NCI-H2107 (cell line): Measurements from ENCODE around the gene EHBP1.

Experiments
- DNase-seq: peaks from one replicate; lab custom pipeline; 2025; lab: John Stamatoyannopoulos, UW

The EHBP1 gene

DNA sequence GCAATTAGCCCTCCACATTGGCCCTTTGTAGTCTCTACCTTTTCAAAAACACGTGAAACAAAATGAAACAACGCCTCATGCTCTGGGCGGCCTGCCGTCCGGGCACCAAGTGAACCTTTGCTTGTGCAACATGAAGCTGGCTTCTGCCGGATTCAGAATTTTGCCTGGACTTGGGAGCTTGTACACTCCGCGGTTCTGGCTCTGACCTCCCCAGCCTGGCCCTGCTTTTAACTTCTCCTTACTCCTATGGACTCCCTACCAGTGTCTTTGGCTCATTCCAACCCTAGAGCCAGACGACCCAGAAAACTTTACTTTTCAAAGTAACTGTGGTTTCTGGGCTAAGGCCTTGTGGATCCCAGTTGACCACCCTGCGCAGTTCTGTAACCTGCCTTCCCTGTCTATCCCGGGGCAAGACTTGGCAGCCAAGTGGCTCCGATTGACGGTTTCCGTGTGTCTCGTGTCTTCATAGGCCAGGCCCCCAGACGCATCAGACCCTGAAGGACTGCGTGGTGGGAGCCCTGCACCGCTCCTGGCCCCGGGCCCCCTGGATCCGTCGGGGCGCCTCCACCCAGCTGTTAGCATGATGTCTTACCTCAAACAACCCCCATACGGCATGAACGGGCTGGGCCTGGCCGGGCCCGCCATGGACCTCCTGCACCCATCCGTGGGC, 347.0 kb downstream of the EHBP1 start:
- DNase-seq, result no peak

GRCh38 chr2:63053081-63053888, 347.8 kb downstream of the EHBP1 start:
- no peak for DNase-seq

DNA sequence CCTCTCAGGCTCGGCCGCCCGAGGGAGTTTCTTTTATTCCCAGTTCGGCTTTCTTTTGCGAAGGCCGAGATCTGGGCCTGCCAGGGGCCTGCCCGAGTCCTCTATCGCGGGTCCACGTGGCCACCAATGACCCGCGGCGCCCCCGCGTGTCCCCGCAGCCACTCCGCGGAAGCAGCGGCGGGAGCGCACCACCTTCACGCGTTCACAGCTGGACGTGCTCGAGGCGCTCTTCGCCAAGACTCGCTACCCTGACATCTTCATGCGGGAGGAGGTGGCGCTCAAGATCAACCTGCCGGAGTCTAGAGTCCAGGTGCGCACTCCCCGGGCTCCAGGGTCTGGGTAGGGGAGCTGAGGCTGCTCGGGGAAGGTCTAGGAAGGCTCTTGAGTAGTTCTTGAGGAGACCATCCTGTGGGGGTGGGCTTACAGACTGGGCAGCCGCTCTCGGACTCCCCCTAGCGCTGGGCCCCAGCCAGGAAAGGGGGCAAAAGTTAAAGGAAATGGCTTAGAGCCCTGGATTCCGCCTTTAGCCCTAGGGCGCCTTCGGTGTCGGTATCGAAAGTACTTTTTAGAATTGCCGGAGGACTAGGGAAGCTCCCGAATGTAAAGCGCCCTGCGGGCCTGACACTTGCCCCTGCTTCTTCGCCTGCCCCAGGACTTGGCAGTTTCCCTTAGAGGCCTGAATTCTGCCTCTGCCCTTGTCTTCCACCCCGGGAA, 348.5 kb downstream of the EHBP1 start:
- no peak for DNase-seq

DNA sequence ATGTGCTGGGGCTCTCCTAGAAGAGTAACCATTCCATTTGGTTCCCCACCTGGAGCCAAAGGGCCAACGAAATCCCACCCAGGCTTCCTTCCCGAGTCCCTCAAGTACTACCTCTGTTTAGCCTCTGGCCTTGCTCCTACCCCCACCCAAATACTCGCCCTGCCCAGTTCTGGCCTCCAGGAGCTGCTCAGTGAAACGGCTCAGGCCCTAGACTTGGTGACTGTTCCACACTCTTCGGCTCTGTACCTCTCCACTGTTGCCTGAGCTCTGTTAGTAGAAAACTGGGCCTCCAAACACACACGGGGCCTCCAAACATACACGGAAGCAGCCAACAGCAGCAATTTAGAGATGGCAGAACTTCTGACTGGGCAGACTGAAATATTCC, 349.3 kb downstream of the EHBP1 start:
- DNase-seq, result no peak

- no peak for DNase-seq
These were observed 350.0 kb downstream of the EHBP1 start for GRCh38 chr2:63055226-63056106.

GRCh38 chr2:63056107-63057050, 350.9 kb downstream of the EHBP1 start:
- no peak for DNase-seq

- DNase-seq, result no peak
These were observed 352.0 kb downstream of the EHBP1 start for GRCh38 chr2:63057249-63058143.

GRCh38 chr2:63058144-63058920, 352.8 kb downstream of the EHBP1 start:
- no peak for DNase-seq

DNA sequence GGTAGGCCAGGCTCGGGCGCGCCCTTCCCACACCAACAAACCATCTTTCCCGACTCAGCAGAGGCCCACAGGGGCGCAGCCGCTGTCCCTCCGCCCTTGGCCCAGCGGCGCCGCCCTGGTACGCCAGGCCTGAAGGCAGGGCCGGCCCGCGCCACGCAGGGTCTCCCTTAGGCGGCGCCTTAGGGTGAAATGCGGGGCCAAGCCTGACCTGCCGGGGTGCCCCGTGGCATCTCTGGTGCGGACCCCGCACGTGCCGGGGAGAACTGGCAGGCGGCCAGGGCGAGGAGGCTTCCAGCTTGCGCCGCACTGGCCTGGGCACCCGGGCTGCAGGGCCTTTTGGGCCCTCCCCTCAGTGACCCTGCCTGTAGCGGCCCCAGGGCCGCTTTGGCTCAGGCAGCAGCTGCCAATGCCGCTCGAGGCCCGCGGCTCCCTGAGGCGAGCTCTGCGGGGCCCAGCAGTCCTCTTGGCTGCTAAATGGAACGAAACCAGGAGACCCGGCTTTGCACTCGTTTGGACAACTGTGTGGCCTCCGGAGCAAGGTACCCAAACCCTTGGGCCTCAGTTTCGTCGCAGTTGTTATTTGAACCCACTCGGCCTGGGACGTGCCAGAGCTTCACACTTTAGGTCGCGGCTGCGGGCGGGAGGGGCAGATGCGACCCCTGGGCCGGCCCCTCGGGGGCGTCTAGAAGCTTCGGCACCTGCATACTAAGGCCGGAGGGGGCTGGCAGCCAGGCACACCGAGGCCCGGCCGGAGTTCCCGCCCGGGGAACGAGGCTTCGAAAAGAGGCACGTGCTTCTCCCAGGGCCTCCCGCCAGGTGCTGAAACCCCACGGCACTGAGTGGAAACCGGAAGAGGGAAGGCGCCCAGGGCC, 353.6 kb downstream of the EHBP1 start:
- DNase-seq, result no peak

DNA sequence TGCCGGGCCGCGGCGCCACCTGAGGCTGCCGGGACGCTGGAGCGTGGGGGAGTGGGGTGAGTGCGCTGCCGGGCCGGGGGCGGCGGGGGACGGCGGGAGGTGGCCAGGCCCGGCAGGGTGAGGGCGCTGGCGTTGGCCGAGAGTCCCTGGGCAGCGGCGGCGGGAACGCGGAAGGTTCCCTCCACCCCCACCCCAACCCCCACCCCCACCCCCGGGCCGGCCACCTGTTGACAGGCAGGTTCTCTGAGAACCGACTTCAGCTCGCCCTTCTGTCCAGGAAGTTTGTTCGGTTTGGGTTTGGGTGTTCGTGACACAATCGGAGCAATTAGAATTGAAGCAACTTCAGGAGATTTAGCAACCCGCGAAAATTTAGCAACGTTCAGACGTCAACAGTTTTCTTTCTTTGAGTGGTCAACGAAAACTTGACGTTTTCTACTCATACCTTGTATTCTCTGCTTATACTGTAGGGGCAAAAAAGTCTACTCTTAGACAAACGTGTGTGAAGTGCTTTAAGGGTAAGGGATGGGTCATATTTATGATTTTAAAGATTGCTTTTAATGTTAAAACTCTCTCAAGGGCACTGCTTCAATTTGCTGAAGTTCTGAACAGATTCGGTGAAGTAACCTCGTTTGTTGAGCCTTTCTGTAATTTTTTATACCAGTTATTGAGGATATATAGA, 354.4 kb downstream of the EHBP1 start:
- DNase-seq, result no peak

- no peak for DNase-seq
These were observed 355.0 kb downstream of the EHBP1 start for GRCh38 chr2:63060472-63060991.

GRCh38 chr2:63064197-63064596, 358.7 kb downstream of the EHBP1 start:
- DNase-seq, result no peak

- DNase-seq, result no peak
These were observed 359.1 kb downstream of the EHBP1 start for GRCh38 chr2:63064661-63065060.

DNA sequence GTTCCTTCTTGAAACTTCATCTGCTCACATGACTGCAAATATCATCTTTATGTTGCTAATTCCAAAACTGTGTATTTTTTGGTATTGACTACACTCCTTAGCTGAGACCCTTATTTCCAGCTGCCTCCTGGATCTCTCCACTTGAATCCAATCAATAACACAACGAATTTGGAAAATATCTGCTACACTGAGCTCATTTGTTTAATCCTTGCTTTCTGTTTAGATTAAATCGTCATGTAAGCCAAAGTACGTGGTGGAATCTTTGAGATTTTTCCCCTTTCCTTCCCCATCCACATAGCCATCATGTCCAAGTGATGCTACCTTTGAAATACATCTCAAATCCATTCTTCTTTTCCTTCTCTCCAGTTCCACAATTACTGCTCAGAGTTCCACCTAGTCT, 360.8 kb downstream of the EHBP1 start:
- DNase-seq, result no peak

- no peak for DNase-seq
These were observed 361.3 kb downstream of the EHBP1 start for GRCh38 chr2:63066838-63067237.

DNA sequence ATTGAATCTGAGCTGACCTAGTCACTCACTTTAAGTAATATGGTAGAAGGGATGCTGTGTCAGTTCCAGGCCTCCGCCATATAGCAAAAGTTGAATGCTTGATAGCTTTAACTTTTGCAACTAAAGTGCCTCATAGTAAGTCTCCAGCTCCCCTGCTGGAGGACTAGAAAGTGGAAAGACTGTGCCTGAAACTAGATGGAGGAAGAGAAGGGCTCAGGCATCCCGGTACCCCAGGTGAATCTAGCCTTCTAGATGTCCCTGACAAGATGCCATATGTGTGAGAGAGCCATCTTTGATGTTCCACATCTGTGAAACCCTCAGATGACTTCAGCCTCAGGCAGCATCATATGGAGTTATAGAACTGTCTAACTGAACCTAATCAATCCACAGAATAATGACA, 366.2 kb downstream of the EHBP1 start:
- DNase-seq, result no peak

DNA sequence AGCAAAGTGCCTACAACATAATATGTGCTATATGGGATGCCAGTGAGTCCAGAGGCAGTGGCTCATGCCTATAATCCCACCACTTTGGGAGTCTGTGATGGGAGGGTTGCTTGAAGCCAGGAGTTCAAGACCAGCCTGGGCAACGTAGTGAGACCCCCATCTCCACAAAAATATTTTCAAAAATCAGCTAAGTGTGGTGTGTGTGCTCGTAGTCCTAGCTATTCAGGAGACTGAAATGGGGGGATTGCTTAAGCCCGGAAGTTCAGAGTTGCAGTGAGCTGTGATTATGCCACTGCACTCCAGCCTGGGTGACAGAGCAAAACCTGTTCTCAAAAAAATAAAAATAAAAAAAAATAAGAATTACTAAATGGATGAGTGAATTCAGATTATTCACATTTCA, 368.5 kb downstream of the EHBP1 start:
- no peak for DNase-seq
